BLaER1 (cell line): ENCODE data around the gene MAEA.
A peak's percentile ranks its signal among the peaks of the same experiment; 100 is the strongest.

Experiments used
- H3K27ac ChIP-seq: shearing (Covaris generic); formaldehyde crosslinking; 2 replicates; pipeline ENCODE4 v1.8.1; 2022
- H3K27me3 ChIP-seq: shearing (Covaris generic); formaldehyde crosslinking; 2 replicates; pipeline ENCODE4 v1.8.1; 2022
- H3K36me3 ChIP-seq: shearing (Covaris generic); formaldehyde crosslinking; 2 replicates; pipeline ENCODE4 v1.8.1; 2022
- H3K4me1 ChIP-seq: shearing (Covaris generic); formaldehyde crosslinking; 2 replicates; pipeline ENCODE4 v1.8.1; 2022
- H3K4me2 ChIP-seq: shearing (Covaris generic); formaldehyde crosslinking; 2 replicates; pipeline ENCODE4 v1.8.1; 2022
- H3K4me3 ChIP-seq: shearing (Covaris generic); formaldehyde crosslinking; 2 replicates; pipeline ENCODE4 v1.8.1; 2022
- H3K9ac ChIP-seq: shearing (Covaris generic); formaldehyde crosslinking; 2 replicates; pipeline ENCODE4 v1.8.1; 2022
- H3K9me3 ChIP-seq: shearing (Covaris generic); formaldehyde crosslinking; 2 replicates; pipeline ENCODE4 v1.8.1; 2022
- H4K20me1 ChIP-seq: shearing (Covaris generic); formaldehyde crosslinking; 2 replicates; pipeline ENCODE4 v1.8.1; 2022
- Cebpa-rat ChIP-seq: shearing (Covaris generic); IDR thresholded peaks from 2 replicates; pipeline ENCODE4 v1.8.1; 2022

Gene MAEA

GRCh38 chr4:1380368-1381151 is 90.9 kb downstream of the MAEA start:
- Histone ChIP-seq H3K27me3 (no peaks in the 10 kb centered on the region), H3K4me2 (no peak overlapping the region), H3K36me3 (no peaks in the 10 kb centered on the region), H3K9ac (no peak overlapping the region), H3K27ac (no peak overlapping the region), H3K4me1 (peaks cover 39% of the 10 kb centered on the region), H4K20me1 (peaks cover 15% of the 10 kb centered on the region; the same call in 1 of the 2 replicates), H3K9me3 (no peaks in the 10 kb centered on the region), H3K4me3 (no peak overlapping the region)
- no peak for TF ChIP-seq Cebpa-rat

GRCh38 chr4:1381181-1381621 is 91.5 kb downstream of the MAEA start:
- Histone ChIP-seq H3K4me3 (no peak overlapping the region), H3K9me3 (no peaks in the 10 kb centered on the region), H4K20me1 (peaks cover 15% of the 10 kb centered on the region; the same call in 1 of the 2 replicates), H3K4me1 (peaks cover 33% of the 10 kb centered on the region), H3K27ac (no peak overlapping the region), H3K27me3 (no peaks in the 10 kb centered on the region), H3K9ac (no peak overlapping the region), H3K36me3 (no peaks in the 10 kb centered on the region), H3K4me2 (no peak overlapping the region)
- no peak for TF ChIP-seq Cebpa-rat

DNA sequence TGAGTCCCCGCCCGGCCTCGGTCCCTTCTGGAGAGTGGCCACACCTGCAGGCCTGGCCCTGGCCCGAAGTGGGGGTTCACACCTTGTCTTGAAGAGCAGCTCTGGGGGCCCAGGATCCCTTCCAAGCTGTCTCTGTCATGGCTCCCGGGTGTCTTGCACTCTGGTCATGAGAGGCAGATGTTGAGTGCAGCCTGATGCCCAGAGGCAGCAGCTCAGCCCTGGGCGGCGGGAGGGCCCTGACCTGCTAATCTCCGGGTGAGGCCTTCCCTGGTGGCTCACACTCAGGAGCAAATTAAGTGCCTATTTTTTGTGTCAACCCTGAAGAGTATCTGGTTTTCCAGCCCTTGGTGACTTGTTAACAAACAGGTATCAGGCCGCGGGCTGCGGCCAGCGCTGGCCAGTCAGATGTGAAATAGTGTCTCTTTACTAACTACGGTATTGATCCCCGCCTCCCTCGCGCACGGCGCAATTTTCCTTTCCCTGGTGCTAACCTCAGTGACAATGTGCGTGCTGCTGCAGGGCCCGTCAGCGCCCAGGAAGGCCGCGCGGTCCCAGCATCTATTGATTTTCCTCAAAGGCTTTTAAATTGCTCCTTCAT is 92.4 kb downstream of the MAEA start:
- Histone ChIP-seq H3K27ac (no peak overlapping the region), H4K20me1 (peaks cover 11% of the 10 kb centered on the region; the same call in 1 of the 2 replicates), H3K4me1 (peaks cover 25% of the 10 kb centered on the region), H3K27me3 (no peaks in the 10 kb centered on the region), H3K4me2 (no peak overlapping the region), H3K9ac (no peak overlapping the region), H3K4me3 (no peak overlapping the region), H3K9me3 (0 out of 2 replicates have a peak, but pooled peaks cover 1% of the 10 kb centered on the region), H3K36me3 (no peaks in the 10 kb centered on the region)
- TF ChIP-seq Cebpa-rat, result no peak

- Histone ChIP-seq H3K9me3 (peaks cover 9% of the 10 kb centered on the region; the same call in 1 of the 2 replicates), H3K4me1 (peaks cover 14% of the 10 kb centered on the region), H3K27me3 (no peaks in the 10 kb centered on the region), H4K20me1 (peaks cover 9% of the 10 kb centered on the region; the same call in 1 of the 2 replicates), H3K36me3 (no peaks in the 10 kb centered on the region), H3K9ac (no peak overlapping the region), H3K27ac (no peak overlapping the region), H3K4me2 (no peak overlapping the region), H3K4me3 (no peak overlapping the region)
- TF ChIP-seq Cebpa-rat, result no peak
Measured at GRCh38 chr4:1382776-1383727, 93.4 kb downstream of the MAEA start.

DNA sequence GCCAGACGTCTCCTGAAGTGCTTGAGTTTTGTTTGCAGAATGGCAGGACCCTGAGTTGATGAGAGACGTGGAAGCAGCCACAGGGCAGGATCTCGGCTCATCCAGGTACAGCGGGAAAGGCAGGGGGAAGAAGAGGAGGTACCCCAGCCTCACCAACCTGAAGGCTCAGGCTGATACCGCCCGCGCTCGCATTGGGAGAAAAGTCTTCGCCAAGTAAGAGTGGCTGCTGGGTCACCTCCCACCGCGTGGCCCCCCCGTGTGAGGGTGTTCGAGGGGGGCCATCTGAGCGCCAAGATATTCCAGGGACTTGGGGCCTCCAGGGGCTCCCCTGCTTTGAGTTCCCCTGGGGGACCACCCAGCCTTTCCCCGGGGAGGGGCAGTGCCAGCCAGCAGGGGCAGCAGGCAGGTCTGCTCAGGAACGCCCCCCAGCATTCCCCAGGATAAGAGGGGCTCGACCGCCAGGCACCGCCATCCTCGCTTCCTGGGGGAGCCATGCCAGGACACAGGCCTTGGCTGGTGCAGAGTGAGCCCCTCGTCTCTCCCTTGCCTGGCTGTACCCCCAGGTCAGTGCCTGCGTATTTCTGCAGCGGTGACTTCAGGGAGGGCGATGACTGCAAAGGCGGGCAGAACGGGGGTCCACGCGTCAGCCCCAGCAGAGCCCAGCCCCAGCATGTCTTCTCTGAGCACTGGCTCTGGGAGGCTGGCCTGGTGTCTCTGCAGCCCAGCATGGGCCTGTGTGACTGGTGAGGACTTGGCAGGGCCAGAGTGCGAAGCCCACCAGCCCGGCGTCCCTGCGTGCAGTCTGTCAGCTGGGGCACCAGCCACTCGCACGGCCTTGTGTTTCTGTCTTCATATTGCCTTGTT is 94.3 kb downstream of the MAEA start:
- peaks cover 17% of the 10 kb centered on the region for H3K9me3 ChIP-seq
- no peaks in the 10 kb centered on the region for H3K27me3 ChIP-seq
- H3K4me2 ChIP-seq, result no peak overlapping the region
- peaks cover 5% of the 10 kb centered on the region; the same call in 1 of the 2 replicates for H4K20me1 ChIP-seq
- H3K4me3 ChIP-seq, result no peak overlapping the region
- TF ChIP-seq Cebpa-rat, result no peak
- H3K4me1 ChIP-seq, result peaks cover 5% of the 10 kb centered on the region
- H3K9ac ChIP-seq, result no peak overlapping the region
- no peaks in the 10 kb centered on the region for H3K36me3 ChIP-seq
- H3K27ac ChIP-seq, result no peak overlapping the region

GRCh38 chr4:1384675-1385372 is 95.1 kb downstream of the MAEA start:
- Histone ChIP-seq H3K36me3 (no peaks in the 10 kb centered on the region), H3K9ac (0 out of 2 replicates have a peak overlapping the region, but pooled peaks have one; percentile 10)

DNA sequence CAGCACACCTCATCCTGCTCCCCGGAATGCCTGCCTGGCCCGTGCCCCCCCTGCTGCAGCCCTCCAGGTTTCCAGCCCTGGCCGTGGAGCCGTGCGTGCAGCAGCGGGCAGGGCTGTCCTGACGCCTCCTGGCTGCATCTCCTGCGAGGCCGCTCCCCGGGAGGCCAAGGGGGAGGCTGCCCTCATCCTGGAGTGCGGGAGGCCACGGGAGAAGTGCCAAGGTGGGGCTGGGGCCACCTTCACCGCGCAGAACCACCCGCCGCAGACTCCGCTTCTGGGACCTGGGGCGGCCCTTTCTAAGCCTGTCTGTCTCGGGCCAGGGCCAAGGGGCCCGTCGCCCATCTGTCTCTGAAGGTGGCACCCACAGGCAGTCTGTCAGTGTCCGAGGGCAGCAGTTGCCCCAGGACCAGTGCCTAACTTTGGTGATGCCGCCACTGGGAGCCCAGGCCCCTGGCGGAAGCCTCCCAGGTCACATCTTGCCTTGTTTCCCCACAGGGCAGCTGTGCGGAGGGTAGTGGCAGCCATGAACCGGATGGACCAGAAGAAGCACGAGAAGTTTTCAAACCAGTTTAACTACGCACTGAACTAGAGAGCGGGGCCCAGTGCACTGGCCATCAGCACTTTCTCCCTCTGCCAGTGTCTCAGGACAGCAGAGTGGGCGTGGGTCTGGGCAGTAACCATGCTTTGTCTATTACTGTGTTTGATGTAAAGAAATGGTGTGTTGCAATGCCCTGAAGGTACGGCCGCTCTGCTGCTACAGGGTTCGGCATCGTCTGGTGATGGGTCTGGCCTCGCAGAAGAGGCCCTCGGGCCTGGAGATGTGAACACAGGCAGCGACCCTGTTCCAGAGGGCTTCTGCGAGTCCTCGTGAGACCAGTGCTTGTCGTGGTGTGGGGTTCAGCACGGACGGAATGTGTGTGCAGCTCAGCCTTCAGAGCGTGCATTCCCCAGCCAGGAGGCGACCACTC is 96.0 kb downstream of the MAEA start:
- H3K4me2 ChIP-seq, result no peak overlapping the region
- H3K4me3 ChIP-seq, result no peak overlapping the region
- H3K9ac ChIP-seq, result 0 out of 2 replicates have a peak overlapping the region, but pooled peaks have one; percentile 10
- H3K9me3 ChIP-seq, result peaks cover 29% of the 10 kb centered on the region
- H3K4me1 ChIP-seq, result no peaks in the 10 kb centered on the region; the same call in 1 of the 2 replicates
- no peak for TF ChIP-seq Cebpa-rat
- H3K27ac ChIP-seq, result no peak overlapping the region
- no peaks in the 10 kb centered on the region for H3K36me3 ChIP-seq
- H4K20me1 ChIP-seq, result no peaks in the 10 kb centered on the region
- H3K27me3 ChIP-seq, result no peaks in the 10 kb centered on the region

More at GRCh38 chr4:1384675-1385372, 95.1 kb downstream of the MAEA start:
- H3K4me2 ChIP-seq, result no peak overlapping the region
- H3K4me3 ChIP-seq, result no peak overlapping the region
- H3K9me3 ChIP-seq, result peaks cover 23% of the 10 kb centered on the region
- TF ChIP-seq Cebpa-rat, result no peak
- no peaks in the 10 kb centered on the region; the same call in 1 of the 2 replicates for H3K4me1 ChIP-seq
- no peak overlapping the region for H3K27ac ChIP-seq
- no peaks in the 10 kb centered on the region for H4K20me1 ChIP-seq
- no peaks in the 10 kb centered on the region for H3K27me3 ChIP-seq
